Upper lobe of left lung (tissue), 6 donors: Measurements from ENCODE around the gene GCDH. TPM values are rescaled to one million over a fixed set of nuclear protein-coding genes. Genes with fewer than 3 reads are reported as not detected.
A peak's percentile ranks its signal among the peaks of the same experiment; 100 is the strongest.
"Not testable (repeated sequence)": the region's sequence is repeated elsewhere in the genome, so short reads cannot be mapped to it uniquely, and the experiment has no call there.

Experiments used
- ATAC-seq, 2 donors: fragments of 200-7000 bp; cut with Tn5 transposase; one replicate each; pipeline ENCODE4 v1.9.1; 2022; ENCODE audit warnings: mild to moderate bottlenecking in 2 of 2, moderate library complexity in 2 of 2; ENCODE audit not compliant: low FRiP score in 2 of 2
- DNase-seq, 2 donors: peaks; one replicate each; pipeline ENCODE4 v3.0.0-alpha.2; 2019 to 2020
- H3K27ac ChIP-seq, 4 donors: fragments of 200-600 bp; sonication (generic); one replicate each; pipeline ENCODE4 v1.5.1; 2016 to 2019
- H3K27me3 ChIP-seq, 4 donors: fragments of 200-600 bp; sonication (generic); one replicate each; pipeline ENCODE4 v1.5.1; 2017 to 2019
- H3K36me3 ChIP-seq, 4 donors: fragments of 200-600 bp; sonication (generic); one replicate each; pipeline ENCODE4 v1.5.1; 2016 to 2019
- H3K4me1 ChIP-seq, 4 donors: fragments of 200-600 bp; sonication (generic); one replicate each; pipeline ENCODE4 v1.5.1; 2018 to 2019
- H3K4me3 ChIP-seq, 4 donors: fragments of 200-600 bp; sonication (generic); one replicate each; pipeline ENCODE4 v1.5.1; 2017 to 2019; ENCODE audit warnings: mild to moderate bottlenecking in 2 of 4, moderate library complexity in 1 of 4
- H3K9me3 ChIP-seq, 4 donors: fragments of 200-600 bp; sonication (generic); one replicate each; pipeline ENCODE4 v1.5.1; 2018 to 2019
- EP300 ChIP-seq, 4 donors: sonication (generic); formaldehyde crosslinking; IDR thresholded peaks; one replicate each; pipeline ENCODE4 v1.5.1; 2017; ENCODE audit warnings: antibody characterized with exemption in 4 of 4, control low read depth in 2 of 4
- POLR2A ChIP-seq, 4 donors: fragments of 450-650 bp; IDR thresholded peaks; one replicate each; pipeline ENCODE4 v1.5.1; 2016 to 2017; ENCODE audit warnings: antibody characterized with exemption in 4 of 4, mild to moderate bottlenecking in 2 of 4
- POLR2AphosphoS5 ChIP-seq, 2 donors: sonication (generic); formaldehyde crosslinking; IDR thresholded peaks; one replicate each; pipeline ENCODE4 v1.5.1; 2017; ENCODE audit warnings: antibody characterized with exemption in 2 of 2
- WGBS, 2 donors: methylation state at CpG; one replicate each; pipeline ENCODE4 v1.1.5; 2017 to 2018; 5-methylcytosine and 5-hydroxymethylcytosine counted together
- total RNA-seq, 6 donors: library from RNA; depleted of rRNA in 4 of 6; stranded (reverse); fragments of >200 nt in 4 of 6; gene quantifications; one replicate each; pipeline versions ENCODE4 v1.1.0 to v1.2.1, GENCODE V29; 2016 to 2021
- TF ChIP-seq, protein P1 (sequence below), 6 experiments: fragments of 450-650 bp in 4 of 6; fragments of 200-600 bp in 2 of 6; sonication (generic) in 2 of 6; IDR thresholded peaks; one replicate each; pipeline ENCODE4 v1.5.1; 2016 to 2019; ENCODE audit warnings: antibody characterized with exemption in 6 of 6
- donor health status: DM: no; HTN: no; CAD: no; lungs with moderate emphysema.
- donor health status: DM: no; HTN: yes; CAD: no; lungs with severe emphysema.

Gene GCDH
- total RNA-seq, 6 donors from 2014 or later: 19.3 to 47.1 (median 33.3) TPM

GRCh38 chr19:12907166-12907565 is 16.2 kb downstream of the GCDH start:
- TF ChIP-seq, protein P1, sequence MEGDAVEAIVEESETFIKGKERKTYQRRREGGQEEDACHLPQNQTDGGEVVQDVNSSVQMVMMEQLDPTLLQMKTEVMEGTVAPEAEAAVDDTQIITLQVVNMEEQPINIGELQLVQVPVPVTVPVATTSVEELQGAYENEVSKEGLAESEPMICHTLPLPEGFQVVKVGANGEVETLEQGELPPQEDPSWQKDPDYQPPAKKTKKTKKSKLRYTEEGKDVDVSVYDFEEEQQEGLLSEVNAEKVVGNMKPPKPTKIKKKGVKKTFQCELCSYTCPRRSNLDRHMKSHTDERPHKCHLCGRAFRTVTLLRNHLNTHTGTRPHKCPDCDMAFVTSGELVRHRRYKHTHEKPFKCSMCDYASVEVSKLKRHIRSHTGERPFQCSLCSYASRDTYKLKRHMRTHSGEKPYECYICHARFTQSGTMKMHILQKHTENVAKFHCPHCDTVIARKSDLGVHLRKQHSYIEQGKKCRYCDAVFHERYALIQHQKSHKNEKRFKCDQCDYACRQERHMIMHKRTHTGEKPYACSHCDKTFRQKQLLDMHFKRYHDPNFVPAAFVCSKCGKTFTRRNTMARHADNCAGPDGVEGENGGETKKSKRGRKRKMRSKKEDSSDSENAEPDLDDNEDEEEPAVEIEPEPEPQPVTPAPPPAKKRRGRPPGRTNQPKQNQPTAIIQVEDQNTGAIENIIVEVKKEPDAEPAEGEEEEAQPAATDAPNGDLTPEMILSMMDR (IDR thresholded peaks at IDR 0.05): no peak
- TF ChIP-seq POLR2A (IDR thresholded peaks at IDR 0.05): no peak
- TF ChIP-seq POLR2AphosphoS5 (IDR thresholded peaks at IDR 0.05): no peak
- no peak for TF ChIP-seq EP300 (IDR thresholded peaks at IDR 0.05)
- Histone ChIP-seq H3K27ac (peak overlapping the region in 2 of 4 donors; percentile 16 to 54), H3K4me1 (peaks cover 0 to under 1% (median under 1%) of the 10 kb centered on the region in 4 donors), H3K4me3 (no peak overlapping the region), H3K9me3 (no peaks in the 10 kb centered on the region), H3K36me3 (no peaks in the 10 kb centered on the region), H3K27me3 (no peaks in the 10 kb centered on the region)
- peak in 1 of 2 donors; percentile 78 for DNase-seq
- ATAC-seq: peak in 1 of 2 donors; percentile 76
- WGBS, 2 donors: 76 to 84% methylated on average over 9 of the region's 9 CpGs

DNA sequence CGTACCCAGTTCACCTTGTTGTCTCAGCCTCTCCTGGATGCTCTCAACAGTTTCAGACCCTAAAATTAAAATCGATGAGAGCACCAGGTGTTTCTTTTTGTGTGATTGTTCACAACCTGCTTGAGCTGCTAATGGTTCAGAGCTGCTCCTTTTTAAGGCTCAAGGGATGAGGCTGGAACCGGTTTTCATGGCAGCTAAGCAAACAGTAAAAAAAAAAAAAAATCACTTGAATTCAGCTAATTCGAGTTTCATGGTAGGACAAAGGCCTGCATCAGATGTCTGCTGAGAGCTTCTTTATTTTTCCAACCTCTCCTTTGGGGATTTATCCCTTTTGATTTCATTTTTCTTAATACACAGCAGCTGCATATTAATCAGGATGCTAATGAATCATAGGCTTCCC is 21.6 kb downstream of the GCDH start:
- Histone ChIP-seq H3K27me3 (no peaks in the 10 kb centered on the region), H3K9me3 (no peaks in the 10 kb centered on the region), H3K27ac (peak overlapping the region in 3 of 4 donors; percentile 13 to 73 (median 71)), H3K4me1 (peaks cover 20 to 25% (median 21%) of the 10 kb centered on the region in 4 donors), H3K36me3 (no peaks in the 10 kb centered on the region), H3K4me3 (peak overlapping the region in 3 of 4 donors; percentile 16 to 32 (median 17))
- ATAC-seq: no peak
- no peak for DNase-seq
- 39 to 65% methylated on average over 4 of the region's 4 CpGs for WGBS, 2 donors
- no peak for TF ChIP-seq EP300 (IDR thresholded peaks at IDR 0.05)
- TF ChIP-seq POLR2AphosphoS5 (IDR thresholded peaks at IDR 0.05): no peak
- TF ChIP-seq, protein P1 (IDR thresholded peaks at IDR 0.05): no peak
- no peak for TF ChIP-seq POLR2A (IDR thresholded peaks at IDR 0.05)

DNA sequence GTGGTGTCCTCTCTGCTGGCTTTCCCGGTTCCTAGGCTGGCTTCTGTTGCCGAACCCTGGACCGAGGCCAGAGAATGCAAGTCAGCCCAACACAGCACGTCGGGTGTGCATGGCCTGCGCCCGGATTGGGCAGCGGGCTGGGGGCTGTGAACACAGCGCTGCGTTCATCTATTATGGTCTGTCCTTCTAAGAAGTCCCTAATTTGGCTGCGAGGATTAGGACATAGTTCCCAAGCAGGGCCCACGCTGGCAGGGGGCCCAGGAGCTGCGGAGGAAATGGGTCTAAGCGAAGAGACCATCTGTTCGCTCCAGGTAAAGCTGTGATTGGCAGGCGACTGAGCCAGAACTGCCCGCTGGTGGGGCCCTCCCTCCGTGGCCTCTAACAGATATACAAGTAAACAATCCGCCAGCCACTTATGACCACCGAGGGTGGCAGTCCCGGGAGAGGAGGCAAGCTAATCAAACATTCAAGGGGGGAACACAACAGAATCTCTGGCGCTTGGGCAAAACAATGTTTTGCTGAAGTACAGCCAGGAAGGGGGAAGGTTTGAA is 22.1 kb downstream of the GCDH start:
- H3K27me3 ChIP-seq: no peaks in the 10 kb centered on the region
- WGBS, 2 donors: 10 to 15% methylated on average over 6 to 22 of the region's 22 CpGs
- no peaks in the 10 kb centered on the region for H3K9me3 ChIP-seq
- peak; percentile 60 to 64 for ATAC-seq
- no peaks in the 10 kb centered on the region for H3K36me3 ChIP-seq
- H3K4me3 ChIP-seq: peak overlapping the region in 3 of 4 donors; percentile 16 to 32 (median 17)
- peak overlapping the region; percentile 13 to 73 (median 59) for H3K27ac ChIP-seq
- TF ChIP-seq EP300 (IDR thresholded peaks at IDR 0.05) (no peak), POLR2AphosphoS5 (IDR thresholded peaks at IDR 0.05) (no peak), POLR2A (IDR thresholded peaks at IDR 0.05) (no peak)
- TF ChIP-seq, protein P1 (IDR thresholded peaks at IDR 0.05): no peak
- DNase-seq: peak; percentile 71 to 85
- H3K4me1 ChIP-seq: peaks cover 20 to 25% (median 21%) of the 10 kb centered on the region in 4 donors

DNA sequence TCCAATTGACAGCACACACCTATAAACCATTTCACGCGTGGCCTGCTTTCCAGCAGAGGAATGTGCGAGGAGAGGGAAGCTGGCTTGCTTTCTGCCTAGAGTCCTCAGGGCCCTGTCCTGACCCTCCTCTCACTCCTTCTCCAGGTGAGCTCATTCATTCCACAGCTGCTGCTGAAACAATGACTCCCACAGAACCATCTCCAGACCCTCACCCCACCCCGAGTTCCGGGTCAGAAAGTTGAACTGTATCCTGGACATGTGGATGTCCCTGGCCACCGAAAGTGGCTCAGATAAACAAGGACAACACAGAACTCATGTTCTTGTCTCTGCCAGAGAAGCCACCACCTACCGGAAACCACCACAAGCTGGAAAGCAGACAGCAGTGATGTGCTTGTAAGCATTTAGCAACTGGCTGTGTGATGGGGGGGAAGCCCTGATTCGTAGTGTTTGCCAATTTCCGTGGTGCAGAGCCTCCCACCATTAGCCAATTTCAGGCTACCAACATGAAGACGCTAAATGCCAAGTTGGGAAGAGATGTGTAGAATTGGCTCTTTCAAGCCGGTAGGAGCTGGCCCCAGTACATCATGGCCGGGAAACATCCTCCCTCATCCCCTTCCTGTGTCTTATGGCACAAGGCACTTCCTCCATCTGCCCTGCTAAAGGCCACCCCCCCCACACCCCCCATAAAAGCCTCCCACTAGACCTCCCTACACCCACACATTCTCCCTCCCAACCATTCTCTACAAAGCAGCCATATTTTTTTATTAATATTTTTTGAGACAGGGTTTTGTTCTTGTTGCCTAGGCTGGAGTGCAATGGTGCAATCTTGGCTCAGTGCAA is 23.1 kb downstream of the GCDH start:
- Histone ChIP-seq H3K27me3 (no peaks in the 10 kb centered on the region), H3K4me1 (peaks cover 24 to 30% (median 26%) of the 10 kb centered on the region in 4 donors), H3K4me3 (no peak overlapping the region), H3K27ac (peak overlapping the region; percentile 13 to 73 (median 59)), H3K36me3 (no peaks in the 10 kb centered on the region), H3K9me3 (no peaks in the 10 kb centered on the region)
- 41 to 48% methylated on average over 8 to 12 of the region's 12 CpGs for WGBS, 2 donors
- ATAC-seq (no peak), DNase-seq (peak in 1 of 2 donors; percentile 30)
- no peak for TF ChIP-seq EP300 (IDR thresholded peaks at IDR 0.05)
- no peak for TF ChIP-seq POLR2A (IDR thresholded peaks at IDR 0.05)
- no peak for TF ChIP-seq POLR2AphosphoS5 (IDR thresholded peaks at IDR 0.05)
- TF ChIP-seq, protein P1 (IDR thresholded peaks at IDR 0.05): no peak

GRCh38 chr19:12915860-12916259 is 24.9 kb downstream of the GCDH start:
- not testable (repeated sequence) for H3K9me3 ChIP-seq, ATAC-seq

More at GRCh38 chr19:12915860-12916259, 24.9 kb downstream of the GCDH start:
- 92 to 98% methylated on average over 4 of the region's 4 CpGs for WGBS, 2 donors
- not testable (repeated sequence) for H3K27me3 ChIP-seq, H3K27ac ChIP-seq, H3K36me3 ChIP-seq, H3K4me3 ChIP-seq, DNase-seq
- peaks cover 26 to 38% (median 30%) of the 10 kb centered on the region in 4 donors for H3K4me1 ChIP-seq
